Duodenal mucosa (tissue), 2 donors: Measurements from ENCODE around the gene PLXNA4.

Source experiments
- H3K27ac ChIP-seq: one replicate; pipeline ENCODE4 v1.7.0; 2013; ENCODE audit warnings: low read depth, low read length
- H3K27me3 ChIP-seq, 2 donors: one replicate each; pipeline ENCODE4 v1.7.0; 2013; ENCODE audit warnings: low read length in 2 of 2, control low read depth in 1 of 2; ENCODE audit not compliant: insufficient read depth in 2 of 2, control insufficient read depth in 1 of 2
- H3K36me3 ChIP-seq, 2 donors: one replicate each; pipeline ENCODE4 v1.7.0; 2013; ENCODE audit warnings: low read length in 2 of 2, control low read depth in 1 of 2; ENCODE audit not compliant: insufficient read depth in 2 of 2, control insufficient read depth in 1 of 2
- H3K4me1 ChIP-seq, 2 donors: one replicate each; pipeline ENCODE4 v1.7.0; 2013; ENCODE audit warnings: low read length in 2 of 2, control low read depth in 1 of 2; ENCODE audit not compliant: insufficient read depth in 2 of 2, control insufficient read depth in 1 of 2
- H3K4me3 ChIP-seq, 2 donors: one replicate each; pipeline ENCODE4 v1.7.0; 2013; ENCODE audit warnings: low read length in 2 of 2, low read depth in 1 of 2
- H3K9ac ChIP-seq, 2 donors: one replicate each; pipeline ENCODE4 v1.7.0; 2013; ENCODE audit warnings: low read length in 2 of 2, low read depth in 1 of 2
- H3K9me3 ChIP-seq, 2 donors: one replicate each; pipeline ENCODE4 v1.7.0; 2013; ENCODE audit warnings: low read length in 2 of 2, control low read depth in 1 of 2; ENCODE audit not compliant: control insufficient read depth in 1 of 2

Gene PLXNA4

GRCh38 chr7:132112657-132113056, 463.6 kb downstream of the PLXNA4 start:
- Histone ChIP-seq H3K27ac (no peak overlapping the region), H3K27me3 (no peaks in the 10 kb centered on the region), H3K4me1 (no peaks in the 10 kb centered on the region), H3K36me3 (no peaks in the 10 kb centered on the region), H3K9me3 (no peaks in the 10 kb centered on the region), H3K9ac (no peak overlapping the region), H3K4me3 (no peak overlapping the region)

- H3K4me3 ChIP-seq: no peak overlapping the region
Observed at GRCh38 chr7:132112106-132112505, 464.2 kb downstream of the PLXNA4 start.

GRCh38 chr7:132110692-132111091, 465.6 kb downstream of the PLXNA4 start:
- no peak overlapping the region for H3K27ac ChIP-seq
- no peaks in the 10 kb centered on the region for H3K4me1 ChIP-seq
- no peaks in the 10 kb centered on the region for H3K27me3 ChIP-seq
- no peak overlapping the region for H3K9ac ChIP-seq
- H3K4me3 ChIP-seq: no peak overlapping the region
- H3K36me3 ChIP-seq: no peaks in the 10 kb centered on the region
- H3K9me3 ChIP-seq: no peaks in the 10 kb centered on the region

More at GRCh38 chr7:132112106-132112505, 464.2 kb downstream of the PLXNA4 start:
- no peak overlapping the region for H3K9ac ChIP-seq
- no peaks in the 10 kb centered on the region for H3K27me3 ChIP-seq
- H3K36me3 ChIP-seq: no peaks in the 10 kb centered on the region
- no peaks in the 10 kb centered on the region for H3K9me3 ChIP-seq
- no peak overlapping the region for H3K27ac ChIP-seq
- H3K4me1 ChIP-seq: no peaks in the 10 kb centered on the region

- Histone ChIP-seq H3K9me3 (no peaks in the 10 kb centered on the region), H3K9ac (no peak overlapping the region), H3K4me1 (no peaks in the 10 kb centered on the region), H3K4me3 (no peak overlapping the region), H3K27ac (no peak overlapping the region), H3K36me3 (no peaks in the 10 kb centered on the region), H3K27me3 (no peaks in the 10 kb centered on the region)
Observed at GRCh38 chr7:132109769-132110168, 466.5 kb downstream of the PLXNA4 start.

- Histone ChIP-seq H3K9ac (no peak overlapping the region), H3K27me3 (no peaks in the 10 kb centered on the region), H3K4me3 (no peak overlapping the region), H3K36me3 (no peaks in the 10 kb centered on the region), H3K4me1 (peaks cover 0 to under 1% of the 10 kb centered on the region in 2 donors), H3K27ac (no peak overlapping the region), H3K9me3 (no peaks in the 10 kb centered on the region)
Observed at GRCh38 chr7:132108563-132108962, 467.7 kb downstream of the PLXNA4 start.

GRCh38 chr7:132106491-132106890, 469.8 kb downstream of the PLXNA4 start:
- Histone ChIP-seq H3K4me3 (no peak overlapping the region), H3K9me3 (no peaks in the 10 kb centered on the region), H3K27me3 (no peaks in the 10 kb centered on the region), H3K4me1 (peaks cover 0 to 4% of the 10 kb centered on the region in 2 donors), H3K36me3 (no peaks in the 10 kb centered on the region), H3K9ac (no peak overlapping the region), H3K27ac (no peak overlapping the region)

- Histone ChIP-seq H3K36me3 (no peaks in the 10 kb centered on the region), H3K4me3 (no peak overlapping the region), H3K9me3 (no peaks in the 10 kb centered on the region), H3K27ac (no peak overlapping the region), H3K4me1 (peaks cover 0 to 4% of the 10 kb centered on the region in 2 donors), H3K27me3 (no peaks in the 10 kb centered on the region), H3K9ac (no peak overlapping the region)
Observed at GRCh38 chr7:132105096-132105495, 471.2 kb downstream of the PLXNA4 start.

- Histone ChIP-seq H3K4me1 (peaks cover 0 to 4% of the 10 kb centered on the region in 2 donors), H3K9me3 (no peaks in the 10 kb centered on the region), H3K27ac (no peak overlapping the region), H3K9ac (no peak overlapping the region), H3K27me3 (no peaks in the 10 kb centered on the region), H3K36me3 (no peaks in the 10 kb centered on the region), H3K4me3 (no peak overlapping the region)
Observed at GRCh38 chr7:132103718-132104117, 472.6 kb downstream of the PLXNA4 start.

- no peaks in the 10 kb centered on the region for H3K27me3 ChIP-seq
- no peak overlapping the region for H3K4me3 ChIP-seq
Observed at GRCh38 chr7:132102942-132103341, 473.3 kb downstream of the PLXNA4 start.

GRCh38 chr7:132102391-132102790, 473.9 kb downstream of the PLXNA4 start:
- Histone ChIP-seq H3K27ac (no peak overlapping the region), H3K36me3 (no peaks in the 10 kb centered on the region), H3K4me1 (peaks cover 0 to 4% of the 10 kb centered on the region in 2 donors), H3K9ac (no peak overlapping the region), H3K27me3 (no peaks in the 10 kb centered on the region), H3K9me3 (no peaks in the 10 kb centered on the region), H3K4me3 (no peak overlapping the region)

More at GRCh38 chr7:132102942-132103341, 473.3 kb downstream of the PLXNA4 start:
- Histone ChIP-seq H3K36me3 (no peaks in the 10 kb centered on the region), H3K9ac (no peak overlapping the region), H3K9me3 (no peaks in the 10 kb centered on the region), H3K27ac (no peak overlapping the region), H3K4me1 (peaks cover 0 to 4% of the 10 kb centered on the region in 2 donors)

- Histone ChIP-seq H3K9me3 (no peaks in the 10 kb centered on the region), H3K4me1 (peaks cover 0 to 4% of the 10 kb centered on the region in 2 donors), H3K36me3 (no peaks in the 10 kb centered on the region), H3K9ac (no peak overlapping the region), H3K27me3 (no peaks in the 10 kb centered on the region), H3K27ac (no peak overlapping the region), H3K4me3 (no peak overlapping the region)
Observed at GRCh38 chr7:132100981-132101380, 475.3 kb downstream of the PLXNA4 start.
